Stimulated activated CD4-positive, alpha-beta T cell treated with anti-CD3 and anti-CD28 coated beads, Interleukin-4, amount 100 ng/mL, for 4 hours (primary cell): ENCODE measurements around the gene ACADL.
"Not testable (repeated sequence)": the region's sequence is repeated elsewhere in the genome, so short reads cannot be mapped to it uniquely, and the experiment has no call there.

ENCODE experiments used
- DNase-seq, 2 experiments: peaks; one replicate each; pipeline ENCODE4 v3.0.0-alpha.2; 2020

Gene ACADL

GRCh38 chr2:210199186-210199765 is 26.0 kb downstream of the ACADL start:
- DNase-seq, result no peak

GRCh38 chr2:210198326-210198725 is 26.9 kb downstream of the ACADL start:
- DNase-seq, result no peak

- no peak for DNase-seq
Observed at GRCh38 chr2:210197720-210198119, 27.5 kb downstream of the ACADL start.

GRCh38 chr2:210195101-210195852 is 30.0 kb downstream of the ACADL start:
- DNase-seq, result no peak

- no peak for DNase-seq
Observed at GRCh38 chr2:210190345-210190744, 34.9 kb downstream of the ACADL start.

GRCh38 chr2:210189452-210190138 is 35.7 kb downstream of the ACADL start:
- DNase-seq, result no peak

- DNase-seq, result no peak
Observed at GRCh38 chr2:210188755-210189154, 36.5 kb downstream of the ACADL start.

- no peak for DNase-seq
Observed at GRCh38 chr2:210188190-210188589, 37.1 kb downstream of the ACADL start.

GRCh38 chr2:210183936-210184335 is 41.3 kb downstream of the ACADL start:
- DNase-seq, result not testable (repeated sequence)

- not testable (repeated sequence) for DNase-seq
Observed at GRCh38 chr2:210181606-210182088, 43.6 kb downstream of the ACADL start.

GRCh38 chr2:210181033-210181605 is 44.1 kb downstream of the ACADL start:
- not testable (repeated sequence) for DNase-seq

- no peak for DNase-seq
Observed at GRCh38 chr2:210180477-210180876, 44.8 kb downstream of the ACADL start.

GRCh38 chr2:210179351-210179990 is 45.8 kb downstream of the ACADL start:
- no peak for DNase-seq

- DNase-seq, result no peak
Observed at GRCh38 chr2:210177769-210178168, 47.5 kb downstream of the ACADL start.

- not testable (repeated sequence) for DNase-seq
Observed at GRCh38 chr2:210177115-210177514, 48.1 kb downstream of the ACADL start.

GRCh38 chr2:210174086-210174485 is 51.2 kb downstream of the ACADL start:
- DNase-seq, result no peak

- no peak for DNase-seq
Observed at GRCh38 chr2:210172219-210172575, 53.0 kb downstream of the ACADL start.

- peak; percentile 94 to 98 for DNase-seq
Observed at GRCh38 chr2:210171309-210172218, 53.7 kb downstream of the ACADL start, which contains the start of gene KANSL1L. TSS of gene KANSL1L (minus strand) at chr2:210171409. CDS start at chr2:210154582, 16,827 bp downstream.

- peak; percentile 95 to 98 for DNase-seq
Observed at GRCh38 chr2:210170446-210171303, 54.6 kb downstream of the ACADL start.

- no peak for DNase-seq
Observed at GRCh38 chr2:210170196-210170445, 55.1 kb downstream of the ACADL start.
